GM23338 (cell line): ENCODE data around the gene ITFG1.
A peak's percentile ranks its signal among the peaks of the same experiment; 100 is the strongest.

Experiments used
- CREB1 ChIP-seq: fragments of 250-450 bp; sonication (Bioruptor Pico); IDR thresholded peaks from 2 replicates; pipeline ENCODE4 v1.5.0; 2020; ENCODE audit warnings: low read depth, mild to moderate bottlenecking, moderate library complexity
- CTCF ChIP-seq, 2 experiments: fragments of 200-600 bp in 1 of 2; sonication (generic) in 1 of 2; conservative IDR thresholded peaks; 2 replicates each; pipeline versions ENCODE4 v1.5.1 to v1.6.1; 2016 to 2017; ENCODE audit warnings: antibody characterized with exemption in 2 of 2, low read depth in 2 of 2, mild to moderate bottlenecking in 2 of 2, moderate library complexity in 1 of 2
- EZH2 ChIP-seq: fragments of 200-600 bp; sonication (generic); IDR thresholded peaks from one replicate; pipeline ENCODE4 v1.8.0; 2017; ENCODE audit warnings: antibody characterized with exemption, mild to moderate bottlenecking, low read depth; ENCODE audit not compliant: unreplicated experiment
- EZH2phosphoT487 ChIP-seq: fragments of 200-600 bp; sonication (generic); IDR thresholded peaks from one replicate; pipeline ENCODE4 v1.8.1; 2018; ENCODE audit warnings: antibody characterized with exemption; ENCODE audit not compliant: unreplicated experiment
- POLR2AphosphoS5 ChIP-seq: IDR thresholded peaks from 2 replicates; pipeline ENCODE4 v1.6.1; 2016; ENCODE audit warnings: antibody characterized with exemption, low read depth
- ZNF114 ChIP-seq: fragments of 250-450 bp; sonication (Bioruptor Pico); IDR thresholded peaks from 2 replicates; pipeline ENCODE4 v1.5.0; 2020; ENCODE audit warnings: mild to moderate bottlenecking, moderate library complexity
- TF ChIP-seq, protein P1 (sequence below): IDR thresholded peaks from one replicate; pipeline ENCODE4 v1.6.1; 2018; ENCODE audit warnings: antibody characterized with exemption; ENCODE audit not compliant: unreplicated experiment

GRCh38 chr16:47143677-47144558, 316.9 kb downstream of the ITFG1 start, which contains the start of gene NETO2:
- TF ChIP-seq CTCF (conservative IDR thresholded peaks at IDR 0.05; ENCODE audit: low read depth in 2 of 2) (peak; percentile 53 to 72), POLR2AphosphoS5 (no peak), EZH2 (no peak), EZH2phosphoT487 (no peak), CREB1 (no peak), ZNF114 (CRISPR knock-in tag) (no peak)
- TF ChIP-seq, protein P1, sequence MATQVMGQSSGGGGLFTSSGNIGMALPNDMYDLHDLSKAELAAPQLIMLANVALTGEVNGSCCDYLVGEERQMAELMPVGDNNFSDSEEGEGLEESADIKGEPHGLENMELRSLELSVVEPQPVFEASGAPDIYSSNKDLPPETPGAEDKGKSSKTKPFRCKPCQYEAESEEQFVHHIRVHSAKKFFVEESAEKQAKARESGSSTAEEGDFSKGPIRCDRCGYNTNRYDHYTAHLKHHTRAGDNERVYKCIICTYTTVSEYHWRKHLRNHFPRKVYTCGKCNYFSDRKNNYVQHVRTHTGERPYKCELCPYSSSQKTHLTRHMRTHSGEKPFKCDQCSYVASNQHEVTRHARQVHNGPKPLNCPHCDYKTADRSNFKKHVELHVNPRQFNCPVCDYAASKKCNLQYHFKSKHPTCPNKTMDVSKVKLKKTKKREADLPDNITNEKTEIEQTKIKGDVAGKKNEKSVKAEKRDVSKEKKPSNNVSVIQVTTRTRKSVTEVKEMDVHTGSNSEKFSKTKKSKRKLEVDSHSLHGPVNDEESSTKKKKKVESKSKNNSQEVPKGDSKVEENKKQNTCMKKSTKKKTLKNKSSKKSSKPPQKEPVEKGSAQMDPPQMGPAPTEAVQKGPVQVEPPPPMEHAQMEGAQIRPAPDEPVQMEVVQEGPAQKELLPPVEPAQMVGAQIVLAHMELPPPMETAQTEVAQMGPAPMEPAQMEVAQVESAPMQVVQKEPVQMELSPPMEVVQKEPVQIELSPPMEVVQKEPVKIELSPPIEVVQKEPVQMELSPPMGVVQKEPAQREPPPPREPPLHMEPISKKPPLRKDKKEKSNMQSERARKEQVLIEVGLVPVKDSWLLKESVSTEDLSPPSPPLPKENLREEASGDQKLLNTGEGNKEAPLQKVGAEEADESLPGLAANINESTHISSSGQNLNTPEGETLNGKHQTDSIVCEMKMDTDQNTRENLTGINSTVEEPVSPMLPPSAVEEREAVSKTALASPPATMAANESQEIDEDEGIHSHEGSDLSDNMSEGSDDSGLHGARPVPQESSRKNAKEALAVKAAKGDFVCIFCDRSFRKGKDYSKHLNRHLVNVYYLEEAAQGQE, result no peak
